ENCODE results near the gene EID3. TPM values are rescaled to one million over a fixed set of nuclear protein-coding genes. Genes with fewer than 3 reads are reported as not detected.

Gene EID3
- polyA plus RNA-seq, 1 donor from 2014 or later, result 0.37 TPM

DNA sequence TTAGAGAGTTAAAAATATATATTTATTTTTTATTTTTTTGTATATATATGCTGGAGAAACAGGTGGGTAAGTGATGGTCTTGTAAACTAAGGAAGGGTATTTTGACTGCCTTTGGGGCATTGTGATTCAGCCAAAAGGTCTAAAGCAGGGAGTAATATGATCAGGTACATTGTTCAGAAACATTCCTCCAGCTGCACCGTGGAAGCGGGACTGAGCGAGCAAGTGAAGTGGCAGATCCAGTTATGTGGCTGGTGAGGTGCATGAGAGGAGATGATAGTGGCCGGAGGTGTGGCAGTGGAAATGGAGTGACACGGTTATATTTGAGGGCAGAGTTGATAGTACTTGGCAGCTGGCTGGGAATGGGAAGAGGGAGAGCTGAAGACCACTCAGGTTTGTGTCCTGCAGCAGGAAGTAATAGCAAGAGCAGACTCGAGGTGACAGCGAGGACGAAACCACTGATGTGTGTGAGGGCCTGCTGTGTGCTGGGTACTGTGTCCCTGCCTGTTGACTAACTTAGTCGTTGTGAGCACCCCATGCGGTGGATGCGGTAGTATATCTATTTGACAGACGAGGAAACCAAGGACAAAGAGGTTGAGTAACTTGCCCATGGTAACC is 39.2 kb downstream of the EID3 start:
- H3K36me3 ChIP-seq (ENCODE audit: insufficient read depth, low read length), result no peaks in the 10 kb centered on the region
- H3K27ac ChIP-seq (ENCODE audit: low read length), result no peak overlapping the region
- no peak overlapping the region for H3K4me2 ChIP-seq (ENCODE audit: low read length)
- H3F3A ChIP-seq (ENCODE audit: insufficient read depth, low read length, poor library complexity, severe bottlenecking), result no peaks in the 10 kb centered on the region
- no peaks in the 10 kb centered on the region for H3K79me2 ChIP-seq (replicated peaks; ENCODE audit: insufficient read depth, low read length)
- H3K27me3 ChIP-seq (ENCODE audit: insufficient read depth, low read depth, low read length), result no peaks in the 10 kb centered on the region
- no peaks in the 10 kb centered on the region for H3K9me2 ChIP-seq (ENCODE audit: insufficient read depth, low read length)
- no peaks in the 10 kb centered on the region for H4K20me1 ChIP-seq (ENCODE audit: insufficient read depth)
- H3K9ac ChIP-seq (ENCODE audit: low read length), result no peak overlapping the region
- H2AFZ ChIP-seq (ENCODE audit: low read depth, low read length), result no peak overlapping the region
- H3K4me3 ChIP-seq (ENCODE audit: low read length), result no peak overlapping the region
- TF ChIP-seq EP300 (conservative IDR thresholded peaks at IDR 0.05; ENCODE audit: poor library complexity, severe bottlenecking) (no peak), EZH2 (IDR thresholded peaks at IDR 0.05; ENCODE audit: borderline replicate concordance, insufficient read depth, low read length, poor library complexity, severe bottlenecking) (no peak), RAD21 (conservative IDR thresholded peaks at IDR 0.05) (no peak), TAF1 (IDR thresholded peaks at IDR 0.05; ENCODE audit: low read depth) (no peak), POLR2AphosphoS5 (IDR thresholded peaks at IDR 0.05) (no peak), SMC3 (conservative IDR thresholded peaks at IDR 0.05; ENCODE audit: poor library complexity) (no peak), MXI1 (conservative IDR thresholded peaks at IDR 0.05; ENCODE audit: poor library complexity, severe bottlenecking) (no peak), REST (IDR thresholded peaks at IDR 0.05; ENCODE audit: borderline replicate concordance) (no peak)
- TF ChIP-seq, protein P1, sequence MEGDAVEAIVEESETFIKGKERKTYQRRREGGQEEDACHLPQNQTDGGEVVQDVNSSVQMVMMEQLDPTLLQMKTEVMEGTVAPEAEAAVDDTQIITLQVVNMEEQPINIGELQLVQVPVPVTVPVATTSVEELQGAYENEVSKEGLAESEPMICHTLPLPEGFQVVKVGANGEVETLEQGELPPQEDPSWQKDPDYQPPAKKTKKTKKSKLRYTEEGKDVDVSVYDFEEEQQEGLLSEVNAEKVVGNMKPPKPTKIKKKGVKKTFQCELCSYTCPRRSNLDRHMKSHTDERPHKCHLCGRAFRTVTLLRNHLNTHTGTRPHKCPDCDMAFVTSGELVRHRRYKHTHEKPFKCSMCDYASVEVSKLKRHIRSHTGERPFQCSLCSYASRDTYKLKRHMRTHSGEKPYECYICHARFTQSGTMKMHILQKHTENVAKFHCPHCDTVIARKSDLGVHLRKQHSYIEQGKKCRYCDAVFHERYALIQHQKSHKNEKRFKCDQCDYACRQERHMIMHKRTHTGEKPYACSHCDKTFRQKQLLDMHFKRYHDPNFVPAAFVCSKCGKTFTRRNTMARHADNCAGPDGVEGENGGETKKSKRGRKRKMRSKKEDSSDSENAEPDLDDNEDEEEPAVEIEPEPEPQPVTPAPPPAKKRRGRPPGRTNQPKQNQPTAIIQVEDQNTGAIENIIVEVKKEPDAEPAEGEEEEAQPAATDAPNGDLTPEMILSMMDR (IDR thresholded peaks at IDR 0.05; ENCODE audit: poor library complexity, severe bottlenecking), result no peak
- no peaks in the 10 kb centered on the region for H3K9me3 ChIP-seq (ENCODE audit: low read length)

DNA sequence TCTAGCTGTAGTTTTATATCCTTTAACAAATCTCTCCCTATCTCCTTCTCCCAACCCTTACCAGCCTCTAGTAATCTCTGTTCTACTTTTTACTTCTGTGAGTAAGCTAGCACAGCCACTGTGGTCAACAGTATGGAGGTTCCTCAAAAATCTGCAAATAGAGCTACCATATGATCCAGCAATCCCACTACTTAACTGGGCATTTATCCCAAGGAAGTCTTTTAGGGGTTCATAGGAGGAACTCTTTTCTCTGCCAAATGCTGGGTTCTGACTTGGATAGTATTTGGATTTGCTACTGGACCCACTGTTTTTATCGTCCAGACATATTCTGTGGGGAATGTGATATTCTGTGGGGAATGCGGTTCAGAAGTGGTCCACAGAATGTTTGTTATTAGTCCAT is 41.1 kb downstream of the EID3 start:
- Histone ChIP-seq H3F3A (ENCODE audit: insufficient read depth, low read length, poor library complexity, severe bottlenecking) (no peaks in the 10 kb centered on the region), H3K4me2 (ENCODE audit: low read length) (no peak overlapping the region), H3K27ac (ENCODE audit: low read length) (no peak overlapping the region), H3K9me2 (ENCODE audit: insufficient read depth, low read length) (no peaks in the 10 kb centered on the region), H3K4me3 (ENCODE audit: low read length) (no peak overlapping the region), H3K36me3 (ENCODE audit: insufficient read depth, low read length) (no peaks in the 10 kb centered on the region), H3K79me2 (replicated peaks; ENCODE audit: insufficient read depth, low read length) (no peaks in the 10 kb centered on the region), H2AFZ (ENCODE audit: low read depth, low read length) (no peak overlapping the region), H3K9me3 (ENCODE audit: low read length) (no peaks in the 10 kb centered on the region), H3K9ac (ENCODE audit: low read length) (no peak overlapping the region), H4K20me1 (ENCODE audit: insufficient read depth) (no peaks in the 10 kb centered on the region), H3K27me3 (ENCODE audit: insufficient read depth, low read depth, low read length) (no peaks in the 10 kb centered on the region)
- TF ChIP-seq POLR2AphosphoS5 (IDR thresholded peaks at IDR 0.05) (no peak), TAF1 (IDR thresholded peaks at IDR 0.05; ENCODE audit: low read depth) (no peak), EZH2 (IDR thresholded peaks at IDR 0.05; ENCODE audit: borderline replicate concordance, insufficient read depth, low read length, poor library complexity, severe bottlenecking) (no peak), RAD21 (conservative IDR thresholded peaks at IDR 0.05) (no peak), SMC3 (conservative IDR thresholded peaks at IDR 0.05; ENCODE audit: poor library complexity) (no peak), EP300 (conservative IDR thresholded peaks at IDR 0.05; ENCODE audit: poor library complexity, severe bottlenecking) (no peak), MXI1 (conservative IDR thresholded peaks at IDR 0.05; ENCODE audit: poor library complexity, severe bottlenecking) (no peak), REST (IDR thresholded peaks at IDR 0.05; ENCODE audit: borderline replicate concordance) (no peak)
- TF ChIP-seq, protein P1 (IDR thresholded peaks at IDR 0.05; ENCODE audit: poor library complexity, severe bottlenecking), result no peak

All from neural cell (in vitro differentiated cells).